ENCODE results near the gene GLT6D1.

Gene GLT6D1

GRCh38 chr9:135616619-135617537 is 22.5 kb downstream of the GLT6D1 start:
- H3K4me3 ChIP-seq (ENCODE audit: low read depth, low read length): no peak overlapping the region
- TF ChIP-seq CTCF (IDR thresholded peaks at IDR 0.05; ENCODE audit: control insufficient read depth, extremely low read depth, insufficient read depth): no peak
- no peak for DNase-seq (ENCODE audit: low read depth)

GRCh38 chr9:135615666-135616618 is 23.4 kb downstream of the GLT6D1 start:
- TF ChIP-seq CTCF (IDR thresholded peaks at IDR 0.05; ENCODE audit: control insufficient read depth, extremely low read depth, insufficient read depth): no peak
- no peak for DNase-seq (ENCODE audit: low read depth)
- H3K4me3 ChIP-seq (ENCODE audit: low read depth, low read length): no peak overlapping the region

GRCh38 chr9:135614821-135615665 is 24.3 kb downstream of the GLT6D1 start:
- no peak for TF ChIP-seq CTCF (IDR thresholded peaks at IDR 0.05; ENCODE audit: control insufficient read depth, extremely low read depth, insufficient read depth)
- H3K4me3 ChIP-seq (ENCODE audit: low read depth, low read length): no peak overlapping the region

GRCh38 chr9:135613946-135614805 is 25.2 kb downstream of the GLT6D1 start:
- peak; percentile 11 for DNase-seq (ENCODE audit: low read depth)
- TF ChIP-seq CTCF (IDR thresholded peaks at IDR 0.05; ENCODE audit: control insufficient read depth, extremely low read depth, insufficient read depth): no peak
- H3K4me3 ChIP-seq (ENCODE audit: low read depth, low read length): no peak overlapping the region

More at GRCh38 chr9:135614821-135615665, 24.3 kb downstream of the GLT6D1 start:
- no peak for DNase-seq (ENCODE audit: low read depth)

- no peak for TF ChIP-seq CTCF (IDR thresholded peaks at IDR 0.05; ENCODE audit: control insufficient read depth, extremely low read depth, insufficient read depth)
- DNase-seq (ENCODE audit: low read depth): no peak
These were observed 26.1 kb downstream of the GLT6D1 start for GRCh38 chr9:135612981-135613910.

More at GRCh38 chr9:135612981-135613910, 26.1 kb downstream of the GLT6D1 start:
- no peak overlapping the region for H3K4me3 ChIP-seq (ENCODE audit: low read depth, low read length)
